ENCODE data around the gene ASB9. TPM values are rescaled to one million over a fixed set of nuclear protein-coding genes. Genes with fewer than 3 reads are reported as not detected.
"Not testable (repeated sequence)": the region's sequence is repeated elsewhere in the genome, so short reads cannot be mapped to it uniquely, and the experiment has no call there.

ASB9 gene
- total and polyA plus RNA-seq, 4 donors, result 2.1 to 7.5 (median 3.1) TPM

GRCh38 chrX:15274946-15275345, 5.1 kb upstream of the ASB9 start:
- ATAC-seq (ENCODE audit: insufficient read depth, low FRiP score) (no peak), DNase-seq (peak in 2 of 3 donors; percentile 30 to 62)
- 85 to 97% methylated on average over 2 of the region's 2 CpGs for WGBS, 2 donors
- no peak for TF ChIP-seq CTCF (IDR thresholded peaks at IDR 0.05; ENCODE audit: control extremely low read depth, extremely low read depth)
- Histone ChIP-seq H3K4me3 (no peak overlapping the region), H3K27ac (ENCODE audit: low read depth in 1 of 2, low read length in 1 of 2) (no peak overlapping the region), H3K36me3 (ENCODE audit: control insufficient read depth in 4 of 4, insufficient read depth in 4 of 4, low read length in 4 of 4) (no peaks in the 10 kb centered on the region), H3K9me3 (ENCODE audit: control insufficient read depth in 4 of 4, insufficient read depth in 3 of 4, low read length in 3 of 4) (peaks cover 0 to 6% (median 0%) of the 10 kb centered on the region in 4 donors), H3K27me3 (ENCODE audit: control insufficient read depth in 3 of 3, insufficient read depth in 3 of 3, low read length in 2 of 3) (peaks cover 0 to 20% (median 9%) of the 10 kb centered on the region in 3 donors), H3K9ac (ENCODE audit: insufficient read depth in 1 of 2, low read length in 2 of 2) (no peak overlapping the region), H3K4me1 (ENCODE audit: control insufficient read depth in 5 of 5, insufficient read depth in 5 of 5, low read length in 5 of 5) (peaks cover 0 to 2% (median 0%) of the 10 kb centered on the region in 5 donors)

- H3K9ac ChIP-seq (ENCODE audit: insufficient read depth in 1 of 2, low read length in 2 of 2); H3K4me3 ChIP-seq; H3K9me3 ChIP-seq (ENCODE audit: control insufficient read depth in 4 of 4, insufficient read depth in 3 of 4, low read length in 3 of 4); DNase-seq; H3K4me1 ChIP-seq (ENCODE audit: control insufficient read depth in 5 of 5, insufficient read depth in 5 of 5, low read length in 5 of 5); H3K27ac ChIP-seq (ENCODE audit: low read depth in 1 of 2, low read length in 1 of 2); H3K36me3 ChIP-seq (ENCODE audit: control insufficient read depth in 4 of 4, insufficient read depth in 4 of 4, low read length in 4 of 4); ATAC-seq (ENCODE audit: insufficient read depth, low FRiP score): not testable (repeated sequence)
- WGBS, 2 donors, result 90 to 99% methylated on average over 10 of the region's 10 CpGs
- peaks cover 0 to 20% (median 3%) of the 10 kb centered on the region in 3 donors for H3K27me3 ChIP-seq (ENCODE audit: control insufficient read depth in 3 of 3, insufficient read depth in 3 of 3, low read length in 2 of 3)
Observed at GRCh38 chrX:15273275-15273674, 3.4 kb upstream of the ASB9 start.

GRCh38 chrX:15271757-15272156, 1.9 kb upstream of the ASB9 start:
- Histone ChIP-seq H3K27me3 (ENCODE audit: control insufficient read depth in 3 of 3, insufficient read depth in 3 of 3, low read length in 2 of 3) (peaks cover 0 to 17% (median 3%) of the 10 kb centered on the region in 3 donors), H3K9ac (ENCODE audit: insufficient read depth in 1 of 2, low read length in 2 of 2) (no peak overlapping the region), H3K4me3 (no peak overlapping the region), H3K4me1 (ENCODE audit: control insufficient read depth in 5 of 5, insufficient read depth in 5 of 5, low read length in 5 of 5) (peaks cover 0 to 2% (median 0%) of the 10 kb centered on the region in 5 donors), H3K9me3 (ENCODE audit: control insufficient read depth in 4 of 4, insufficient read depth in 3 of 4, low read length in 3 of 4) (peaks cover 0 to 6% (median 0%) of the 10 kb centered on the region in 4 donors), H3K27ac (ENCODE audit: low read depth in 1 of 2, low read length in 1 of 2) (no peak overlapping the region), H3K36me3 (ENCODE audit: control insufficient read depth in 4 of 4, insufficient read depth in 4 of 4, low read length in 4 of 4) (no peaks in the 10 kb centered on the region)
- TF ChIP-seq CTCF (IDR thresholded peaks at IDR 0.05; ENCODE audit: control extremely low read depth, extremely low read depth), result no peak
- DNase-seq (no peak), ATAC-seq (ENCODE audit: insufficient read depth, low FRiP score) (no peak)
- 90 to 93% methylated on average over 1 of the region's 1 CpG for WGBS, 2 donors

- H3K4me3 ChIP-seq, result no peak overlapping the region
- no peak for TF ChIP-seq CTCF (IDR thresholded peaks at IDR 0.05; ENCODE audit: control extremely low read depth, extremely low read depth)
- no peak overlapping the region for H3K9ac ChIP-seq (ENCODE audit: insufficient read depth in 1 of 2, low read length in 2 of 2)
- 78 to 82% methylated on average over 1 of the region's 1 CpG for WGBS, 2 donors
- H3K4me1 ChIP-seq (ENCODE audit: control insufficient read depth in 5 of 5, insufficient read depth in 5 of 5, low read length in 5 of 5), result peaks cover 0 to 2% (median 0%) of the 10 kb centered on the region in 5 donors
- no peak for DNase-seq
- peaks cover 0 to 13% (median 11%) of the 10 kb centered on the region in 3 donors for H3K27me3 ChIP-seq (ENCODE audit: control insufficient read depth in 3 of 3, insufficient read depth in 3 of 3, low read length in 2 of 3)
- ATAC-seq (ENCODE audit: insufficient read depth, low FRiP score), result no peak
- no peak overlapping the region for H3K27ac ChIP-seq (ENCODE audit: low read depth in 1 of 2, low read length in 1 of 2)
- peaks cover 0 to 6% (median 0%) of the 10 kb centered on the region in 4 donors for H3K9me3 ChIP-seq (ENCODE audit: control insufficient read depth in 4 of 4, insufficient read depth in 3 of 4, low read length in 3 of 4)
- H3K36me3 ChIP-seq (ENCODE audit: control insufficient read depth in 4 of 4, insufficient read depth in 4 of 4, low read length in 4 of 4), result no peaks in the 10 kb centered on the region
Observed at GRCh38 chrX:15269120-15269519, 763 bp downstream of the ASB9 start.
